Vagina (tissue), 2 donors: ENCODE data around the gene PHLDB3.

Experiments used
- POLR2A ChIP-seq, 2 donors: fragments of 450-650 bp; IDR thresholded peaks; one replicate each; pipeline ENCODE4 v1.6.1; 2017; ENCODE audit warnings: antibody characterized with exemption in 2 of 2, mild to moderate bottlenecking in 2 of 2, moderate library complexity in 2 of 2
- POLR2AphosphoS5 ChIP-seq, 2 donors: sonication (generic); formaldehyde crosslinking; IDR thresholded peaks; one replicate each; pipeline ENCODE4 v1.9.0; 2017; ENCODE audit warnings: antibody characterized with exemption in 2 of 2, mild to moderate bottlenecking in 2 of 2, low read depth in 1 of 2; ENCODE audit not compliant: insufficient read depth in 1 of 2
- TF ChIP-seq, protein P1 (sequence below), 3 experiments: fragments of 450-650 bp in 2 of 3; fragments of 200-600 bp in 1 of 3; sonication (generic) in 1 of 3; IDR thresholded peaks; one replicate each; pipeline ENCODE4 v1.5.1; 2017 to 2019; ENCODE audit warnings: antibody characterized with exemption in 3 of 3, mild to moderate bottlenecking in 2 of 3, moderate library complexity in 2 of 3

- TF ChIP-seq, protein P1, sequence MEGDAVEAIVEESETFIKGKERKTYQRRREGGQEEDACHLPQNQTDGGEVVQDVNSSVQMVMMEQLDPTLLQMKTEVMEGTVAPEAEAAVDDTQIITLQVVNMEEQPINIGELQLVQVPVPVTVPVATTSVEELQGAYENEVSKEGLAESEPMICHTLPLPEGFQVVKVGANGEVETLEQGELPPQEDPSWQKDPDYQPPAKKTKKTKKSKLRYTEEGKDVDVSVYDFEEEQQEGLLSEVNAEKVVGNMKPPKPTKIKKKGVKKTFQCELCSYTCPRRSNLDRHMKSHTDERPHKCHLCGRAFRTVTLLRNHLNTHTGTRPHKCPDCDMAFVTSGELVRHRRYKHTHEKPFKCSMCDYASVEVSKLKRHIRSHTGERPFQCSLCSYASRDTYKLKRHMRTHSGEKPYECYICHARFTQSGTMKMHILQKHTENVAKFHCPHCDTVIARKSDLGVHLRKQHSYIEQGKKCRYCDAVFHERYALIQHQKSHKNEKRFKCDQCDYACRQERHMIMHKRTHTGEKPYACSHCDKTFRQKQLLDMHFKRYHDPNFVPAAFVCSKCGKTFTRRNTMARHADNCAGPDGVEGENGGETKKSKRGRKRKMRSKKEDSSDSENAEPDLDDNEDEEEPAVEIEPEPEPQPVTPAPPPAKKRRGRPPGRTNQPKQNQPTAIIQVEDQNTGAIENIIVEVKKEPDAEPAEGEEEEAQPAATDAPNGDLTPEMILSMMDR (IDR thresholded peaks at IDR 0.05) = no peak
- no peak for TF ChIP-seq POLR2A (IDR thresholded peaks at IDR 0.05)
- no peak for TF ChIP-seq POLR2AphosphoS5 (IDR thresholded peaks at IDR 0.05; ENCODE audit: insufficient read depth in 1 of 2, low read depth in 1 of 2)
These were observed 42.2 kb downstream of the PHLDB3 start for GRCh38 chr19:43462383-43462782.
